Stimulated activated naive CD8-positive, alpha-beta T cell treated with anti-CD3 and anti-CD28 coated beads, Interleukin-15, Interleukin-2, amounts not matched to agents 100 U/mL and 50 U/mL, for 24 hours (primary cell): ENCODE data around the gene DNM1.
A peak's percentile ranks its signal among the peaks of the same experiment; 100 is the strongest.

Source experiments
- ATAC-seq: fragments of 150-1000 bp; cut with Tn5 transposase; one replicate; pipeline ENCODE4 v1.10.0; 2021
- DNase-seq: peaks from one replicate; pipeline ENCODE4 v3.0.0; 2021

DNM1 gene

GRCh38 chr9:128203024-128203706 is at the start of gene DNM1:
Gene DNM1 (plus strand): TSS chr9:128203379. CDS start chr9:128203471, 92 bp downstream.
- DNase-seq (peak; percentile 78), ATAC-seq (peak; percentile 80)

DNA sequence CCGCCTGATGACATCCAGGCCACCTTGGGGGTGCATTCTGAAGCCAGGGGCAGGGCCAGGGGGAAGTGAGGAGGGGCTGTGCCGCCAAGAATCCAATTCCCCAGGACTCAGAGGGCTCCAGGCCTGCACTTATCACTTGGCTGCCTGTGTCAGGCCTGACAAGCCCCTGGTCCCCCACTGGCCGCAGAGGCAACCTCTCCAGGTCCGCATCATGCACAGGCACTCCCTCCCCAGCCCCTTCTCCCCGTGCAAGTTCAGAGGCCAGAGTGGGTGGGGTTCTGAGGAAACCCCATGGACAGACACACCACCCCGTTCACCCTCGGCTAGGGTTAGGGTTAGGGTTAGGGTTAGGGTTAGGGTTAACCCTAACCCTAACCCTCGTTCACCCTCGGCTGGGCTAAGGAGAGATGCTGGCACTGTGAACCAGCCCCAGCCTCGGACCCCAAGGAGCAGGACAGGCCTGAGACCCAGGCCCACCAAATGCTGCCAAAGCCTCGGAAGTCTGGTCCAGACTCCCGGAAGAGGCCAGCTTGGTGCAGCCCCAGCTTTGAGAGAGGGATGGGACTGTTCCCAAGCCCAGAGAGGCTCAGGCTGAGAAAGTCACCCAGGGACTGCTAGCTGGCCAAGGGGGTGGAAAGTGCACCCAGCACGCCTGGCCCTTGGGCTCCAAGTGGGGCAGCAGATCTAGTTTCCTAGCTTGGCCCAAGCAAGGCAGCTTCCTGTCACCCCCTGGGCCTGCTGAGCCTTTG is 49.1 kb upstream of the DNM1 start:
- no peak for ATAC-seq

GRCh38 chr9:128155736-128156500 is 47.3 kb upstream of the DNM1 start:
- ATAC-seq = no peak

More for the DNA sequence above, 49.1 kb upstream of the DNM1 start:
- DNase-seq = no peak

GRCh38 chr9:128159522-128159783 is 43.7 kb upstream of the DNM1 start:
- ATAC-seq (peak; percentile 2), DNase-seq (peak; percentile 38)

More at GRCh38 chr9:128155736-128156500, 47.3 kb upstream of the DNM1 start:
- no peak for DNase-seq

GRCh38 chr9:128159784-128160602 is 43.2 kb upstream of the DNM1 start, which contains the start of gene BBLN:
Gene BBLN (plus strand): TSS chr9:128160265. CDS start chr9:128160408, 143 bp downstream.
- peak; percentile 86 for ATAC-seq
- DNase-seq = peak; percentile 97

- peak; percentile 74 for DNase-seq
- ATAC-seq = peak; percentile 68
These were observed 42.6 kb upstream of the DNM1 start for GRCh38 chr9:128160603-128160987.

DNA sequence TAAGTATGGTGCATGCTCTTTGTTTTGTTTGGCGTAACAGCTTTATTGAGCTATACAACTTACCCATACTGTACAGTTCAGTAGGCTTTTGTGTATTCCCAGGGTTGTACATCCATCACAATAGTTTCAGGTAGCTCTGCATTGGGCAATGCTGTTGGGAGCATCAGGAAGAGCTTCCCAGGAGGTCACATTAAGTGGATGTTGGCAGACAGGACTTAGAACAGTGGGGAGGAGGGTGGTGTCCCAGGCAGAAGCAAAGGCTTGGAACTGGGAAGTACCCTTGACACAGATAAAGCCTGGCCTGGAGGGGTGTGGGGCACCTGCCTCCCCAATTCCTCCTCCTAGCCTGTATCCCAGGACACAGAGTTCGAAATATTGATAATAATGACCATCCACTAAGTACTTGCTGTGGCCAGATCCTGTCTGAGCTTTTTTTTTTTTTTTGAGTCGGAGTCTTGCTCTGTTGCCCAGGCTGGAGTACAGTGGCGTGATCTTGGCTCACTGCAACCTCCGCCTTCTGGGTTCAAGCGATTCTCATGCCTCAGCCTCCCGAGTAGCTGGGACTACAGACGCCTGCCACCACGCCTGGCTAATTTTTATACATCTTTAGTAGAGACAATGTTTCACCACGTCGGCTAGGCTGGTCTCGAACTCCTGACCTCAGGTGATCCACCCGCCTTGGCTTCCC is 41.8 kb upstream of the DNM1 start:
- ATAC-seq = no peak
- DNase-seq = no peak

- DNase-seq (no peak), ATAC-seq (no peak)
These were observed 40.8 kb upstream of the DNM1 start for GRCh38 chr9:128162215-128163026.

DNA sequence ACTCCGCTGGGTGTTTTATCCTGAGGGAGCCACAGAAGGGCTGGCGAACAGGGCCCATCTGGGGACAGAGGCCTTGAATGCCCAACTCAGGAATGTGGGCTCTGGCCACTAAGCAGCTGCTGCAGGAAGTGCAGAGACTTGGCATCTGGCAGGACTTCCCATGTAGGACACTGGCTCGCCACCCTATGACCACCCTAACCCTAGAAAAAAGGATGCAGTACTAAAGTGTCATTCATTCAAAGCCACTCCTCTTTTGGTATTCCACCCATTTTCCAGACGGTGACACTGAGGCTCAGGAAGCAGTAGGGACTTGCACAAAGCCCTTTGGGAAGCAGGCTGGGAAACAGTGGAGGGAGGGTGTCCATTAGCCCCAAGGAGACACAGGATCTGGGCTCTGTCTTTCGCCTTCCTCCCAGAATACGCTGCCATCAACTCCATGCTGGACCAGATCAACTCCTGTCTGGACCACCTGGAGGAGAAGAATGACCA is 40.1 kb upstream of the DNM1 start:
- ATAC-seq = no peak
- no peak for DNase-seq

- no peak for ATAC-seq
- DNase-seq = no peak
These were observed 39.5 kb upstream of the DNM1 start for GRCh38 chr9:128163523-128164306.

GRCh38 chr9:128164307-128164885 is 38.8 kb upstream of the DNM1 start:
- ATAC-seq (no peak), DNase-seq (no peak)

GRCh38 chr9:128166169-128166568 is 37.0 kb upstream of the DNM1 start:
- DNase-seq = no peak
- ATAC-seq = no peak

GRCh38 chr9:128167209-128167608 is 36.0 kb upstream of the DNM1 start:
- DNase-seq (no peak), ATAC-seq (no peak)

DNA sequence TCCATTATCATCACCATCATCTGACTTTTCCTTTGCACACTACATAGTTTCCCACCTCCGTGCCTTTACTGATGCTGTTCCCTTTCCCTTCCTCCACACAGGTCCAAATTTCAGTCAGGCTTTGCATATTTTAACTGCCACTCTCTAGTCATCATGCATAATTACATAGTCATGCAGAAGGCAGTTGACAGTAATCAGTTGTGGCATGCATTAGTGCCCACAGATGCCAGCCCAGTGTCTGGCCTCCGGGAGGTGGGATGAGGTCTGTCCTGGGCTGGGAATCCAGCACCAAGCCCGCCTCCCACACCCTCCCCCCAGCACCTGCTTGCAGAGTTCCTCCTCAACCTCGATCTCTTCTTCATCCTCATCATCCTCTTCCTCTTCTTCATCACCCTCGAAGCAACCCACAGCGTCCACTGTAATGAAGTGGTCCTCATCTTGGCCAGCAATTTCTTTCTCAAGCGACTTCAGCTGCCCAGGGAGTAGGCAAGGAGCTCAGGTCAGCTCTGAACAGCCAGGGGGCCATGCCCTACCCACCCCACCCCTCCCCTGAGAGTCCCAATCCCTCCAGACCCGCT is 34.4 kb upstream of the DNM1 start:
- DNase-seq (no peak), ATAC-seq (no peak)

DNA sequence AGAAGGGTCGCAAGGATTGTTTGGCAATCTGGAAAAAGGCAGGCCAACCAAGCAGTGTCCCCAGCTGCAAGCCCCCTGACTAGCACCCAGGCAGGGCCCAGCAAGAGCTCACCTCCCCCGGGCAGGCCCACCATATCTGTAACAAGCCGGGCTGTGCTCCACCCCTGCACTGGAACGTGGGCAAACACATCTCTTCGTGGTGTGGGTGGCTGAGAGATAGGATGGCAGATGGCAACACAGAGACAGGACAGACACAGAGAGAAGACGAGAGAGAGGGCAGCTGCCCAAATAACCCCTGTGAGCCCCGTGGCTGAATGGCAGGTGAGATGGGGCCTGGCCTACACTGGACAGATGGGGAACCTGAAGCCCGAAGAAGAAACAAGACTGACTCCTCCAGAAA is 33.7 kb upstream of the DNM1 start:
- DNase-seq (no peak), ATAC-seq (no peak)

DNA sequence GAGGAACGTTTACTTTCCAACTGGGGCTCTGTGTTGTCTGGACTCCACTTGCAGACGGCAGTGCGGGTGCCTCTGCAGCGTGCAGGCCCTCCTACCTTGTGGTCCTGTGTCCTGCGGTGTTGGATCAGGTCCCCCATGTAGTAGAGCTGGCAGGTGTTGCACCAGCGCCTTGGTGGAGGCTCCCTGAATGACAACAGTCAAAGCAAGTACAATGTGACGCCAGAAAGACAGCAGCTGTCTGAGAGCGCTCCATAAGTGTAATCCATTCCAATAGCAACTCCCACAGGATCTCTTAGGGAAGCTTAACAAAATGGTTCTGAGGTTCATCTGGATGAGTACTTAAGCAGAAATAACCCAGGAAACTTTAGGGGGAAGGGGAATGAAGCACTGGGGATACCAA is 33.3 kb upstream of the DNM1 start:
- DNase-seq = no peak
- no peak for ATAC-seq

GRCh38 chr9:128174062-128174461 is 29.1 kb upstream of the DNM1 start:
- ATAC-seq (no peak), DNase-seq (no peak)

- no peak for DNase-seq
- no peak for ATAC-seq
These were observed 28.0 kb upstream of the DNM1 start for GRCh38 chr9:128175102-128175563.

- ATAC-seq (no peak), DNase-seq (no peak)
These were observed 27.5 kb upstream of the DNM1 start for GRCh38 chr9:128175726-128176125.
